Bronchial epithelial cell (primary cell): ENCODE data around the gene IGSF9. TPM values are rescaled to one million over a fixed set of nuclear protein-coding genes. Genes with fewer than 3 reads are reported as not detected.

Source experiments
- DNase-seq: peaks from one replicate; pipeline ENCODE4 v3.0.0-alpha.2; 2010; ENCODE audit warnings: low read depth
- FAIRE-seq: peaks from 2 replicates; lab custom pipeline; 2011; peaks lifted over from hg19 to GRCh38; lab: Jason Lieb, UNC
- H3K27me3 ChIP-seq: 2 replicates; pipeline ENCODE4 v1.5.1; 2011; ENCODE audit warnings: low read length; ENCODE audit not compliant: control insufficient read depth, insufficient read depth
- H3K36me3 ChIP-seq: 2 replicates; pipeline ENCODE4 v1.5.1; 2011; ENCODE audit warnings: low read length; ENCODE audit not compliant: control insufficient read depth, insufficient read depth
- H3K4me3 ChIP-seq: 2 replicates; pipeline ENCODE4 v1.5.1; 2011; ENCODE audit warnings: mild to moderate bottlenecking, low read depth, low read length, control low read depth
- CTCF ChIP-seq: IDR thresholded peaks from 2 replicates; pipeline ENCODE4 v1.5.1; 2011; ENCODE audit warnings: mild to moderate bottlenecking, moderate library complexity, low read length, control low read depth, inconsistent platforms; ENCODE audit not compliant: insufficient read depth, severe bottlenecking
- total RNA-seq: library from RNA; depleted of rRNA; stranded (reverse); fragments of >200 nt; gene quantifications from 2 replicates; pipeline ENCODE4 v1.2.1, GENCODE V29; 2014

IGSF9 gene
- total RNA-seq, 1 donor from 2014 or later = 6.3 TPM

GRCh38 chr1:159972443-159973205 is 27.2 kb upstream of the IGSF9 start:
- Histone ChIP-seq H3K27me3 (no peaks in the 10 kb centered on the region), H3K4me3 (no peak overlapping the region), H3K36me3 (peaks cover 16% of the 10 kb centered on the region)
- no peak for DNase-seq
- TF ChIP-seq CTCF = no peak
- FAIRE-seq = no peak

- no peak for TF ChIP-seq CTCF
- Histone ChIP-seq H3K27me3 (no peaks in the 10 kb centered on the region), H3K4me3 (no peak overlapping the region), H3K36me3 (peaks cover 14% of the 10 kb centered on the region)
- FAIRE-seq (no peak), DNase-seq (no peak)
Observed at GRCh38 chr1:159970932-159971342, 25.5 kb upstream of the IGSF9 start.

- Histone ChIP-seq H3K4me3 (no peak overlapping the region), H3K36me3 (peaks cover 9% of the 10 kb centered on the region), H3K27me3 (no peaks in the 10 kb centered on the region)
- DNase-seq (no peak), FAIRE-seq (no peak)
- no peak for TF ChIP-seq CTCF
Observed at GRCh38 chr1:159968901-159969300, 23.5 kb upstream of the IGSF9 start.

- DNase-seq (no peak), FAIRE-seq (no peak)
- Histone ChIP-seq H3K27me3 (no peaks in the 10 kb centered on the region), H3K36me3 (peaks cover 3% of the 10 kb centered on the region), H3K4me3 (no peak overlapping the region)
- TF ChIP-seq CTCF = no peak
Observed at GRCh38 chr1:159965263-159965662, 19.9 kb upstream of the IGSF9 start.

- no peak for DNase-seq
- no peak for TF ChIP-seq CTCF
- Histone ChIP-seq H3K27me3 (no peaks in the 10 kb centered on the region), H3K36me3 (peaks cover 3% of the 10 kb centered on the region), H3K4me3 (no peak overlapping the region)
- no peak for FAIRE-seq
Observed at GRCh38 chr1:159964144-159964543, 18.7 kb upstream of the IGSF9 start.

GRCh38 chr1:159962176-159962575 is 16.8 kb upstream of the IGSF9 start:
- FAIRE-seq (no peak), DNase-seq (no peak)
- Histone ChIP-seq H3K27me3 (no peaks in the 10 kb centered on the region), H3K4me3 (peak overlapping the region; percentile 57), H3K36me3 (peaks cover 2% of the 10 kb centered on the region)
- no peak for TF ChIP-seq CTCF
